ENCODE measurements around the gene ZNF14.
"Not testable (repeated sequence)": the region's sequence is repeated elsewhere in the genome, so short reads cannot be mapped to it uniquely, and the experiment has no call there.

Gene ZNF14

GRCh38 chr19:19732579-19733501 is at the start of gene ZNF14:
ZNF14 (minus strand) TSS chr19:19733112; CDS start chr19:19732958, 154 bp downstream.
- DNase-seq (ENCODE audit: low read depth, low spot score) = peak; percentile 91
- in situ Hi-C loops (cut with HindIII; ENCODE audit: low sequenced_read_pairs) = no loop called here
- peak; percentile 34 for TF ChIP-seq CTCF (IDR thresholded peaks at IDR 0.05; ENCODE audit: low read depth, low read length)
- H3K4me3 ChIP-seq (ENCODE audit: low read depth, low read length) = peak within 1 kb of the TSS; percentile 73

- in situ Hi-C loops (cut with HindIII; ENCODE audit: low sequenced_read_pairs); H3K4me3 ChIP-seq (ENCODE audit: low read depth, low read length): not testable (repeated sequence)
- peak; percentile 12 for DNase-seq (ENCODE audit: low read depth, low spot score)
Measured at GRCh38 chr19:19781791-19782190, 48.9 kb upstream of the ZNF14 start.

- H3K4me3 ChIP-seq (ENCODE audit: low read depth, low read length) = no peak overlapping the region
- in situ Hi-C loops (cut with HindIII; ENCODE audit: low sequenced_read_pairs) = no loop called here
- no peak for DNase-seq (ENCODE audit: low read depth, low spot score)
- no peak for TF ChIP-seq CTCF (IDR thresholded peaks at IDR 0.05; ENCODE audit: low read depth, low read length)
Measured at GRCh38 chr19:19778666-19779065, 45.8 kb upstream of the ZNF14 start.

- in situ Hi-C loops (cut with HindIII; ENCODE audit: low sequenced_read_pairs) = no loop called here
- no peak overlapping the region for H3K4me3 ChIP-seq (ENCODE audit: low read depth, low read length)
- TF ChIP-seq CTCF (IDR thresholded peaks at IDR 0.05; ENCODE audit: low read depth, low read length) = no peak
- no peak for DNase-seq (ENCODE audit: low read depth, low spot score)
Measured at GRCh38 chr19:19777692-19778091, 44.8 kb upstream of the ZNF14 start.

- no peak for TF ChIP-seq CTCF (IDR thresholded peaks at IDR 0.05; ENCODE audit: low read depth, low read length)
- in situ Hi-C loops (cut with HindIII; ENCODE audit: low sequenced_read_pairs) = no loop called here
- peak; percentile 99 for DNase-seq (ENCODE audit: low read depth, low spot score)
- peak overlapping the region; percentile 82 for H3K4me3 ChIP-seq (ENCODE audit: low read depth, low read length)
Measured at GRCh38 chr19:19776206-19777008, 43.5 kb upstream of the ZNF14 start.

- in situ Hi-C loops (cut with HindIII; ENCODE audit: low sequenced_read_pairs) = no loop called here
- peak overlapping the region; percentile 82 for H3K4me3 ChIP-seq (ENCODE audit: low read depth, low read length)
- no peak for TF ChIP-seq CTCF (IDR thresholded peaks at IDR 0.05; ENCODE audit: low read depth, low read length)
- no peak for DNase-seq (ENCODE audit: low read depth, low spot score)
Measured at GRCh38 chr19:19775891-19776205, 42.9 kb upstream of the ZNF14 start.

All from astrocyte of the spinal cord (primary cell).